ENCODE measurements around the gene CCDC70.

CCDC70 gene

GRCh38 chr13:51910508-51910907, 48.7 kb downstream of the CCDC70 start:
- no peak for DNase-seq (ENCODE audit: low read depth in 1 of 2, low spot score in 1 of 2)
- in situ Hi-C loops (cut with HindIII; ENCODE audit: low pct_unique_long_range_greater_than_20kb, low sequenced_read_pairs): no loop called here
- no peak for TF ChIP-seq JUND (IDR thresholded peaks at IDR 0.05; ENCODE audit: low read depth)

GRCh38 chr13:51912091-51912490, 50.3 kb downstream of the CCDC70 start:
- no peak for TF ChIP-seq JUND (IDR thresholded peaks at IDR 0.05; ENCODE audit: low read depth)
- in situ Hi-C loops (cut with HindIII; ENCODE audit: low pct_unique_long_range_greater_than_20kb, low sequenced_read_pairs): no loop called here
- peak; percentile 69 to 84 for DNase-seq (ENCODE audit: low read depth in 1 of 2, low spot score in 1 of 2)

GRCh38 chr13:51912511-51913225, 50.9 kb downstream of the CCDC70 start:
- DNase-seq (ENCODE audit: low read depth in 1 of 2, low spot score in 1 of 2): no peak
- TF ChIP-seq JUND (IDR thresholded peaks at IDR 0.05; ENCODE audit: low read depth): no peak
- in situ Hi-C loops (cut with HindIII; ENCODE audit: low pct_unique_long_range_greater_than_20kb, low sequenced_read_pairs): no loop called here

GRCh38 chr13:51913421-51914136, 51.8 kb downstream of the CCDC70 start:
- no peak for DNase-seq (ENCODE audit: low read depth in 1 of 2, low spot score in 1 of 2)
- in situ Hi-C loops (cut with HindIII; ENCODE audit: low pct_unique_long_range_greater_than_20kb, low sequenced_read_pairs): no loop called here
- TF ChIP-seq JUND (IDR thresholded peaks at IDR 0.05; ENCODE audit: low read depth): no peak

- DNase-seq (ENCODE audit: low read depth in 1 of 2, low spot score in 1 of 2): no peak
- in situ Hi-C loops (cut with HindIII; ENCODE audit: low pct_unique_long_range_greater_than_20kb, low sequenced_read_pairs): no loop called here
- no peak for TF ChIP-seq JUND (IDR thresholded peaks at IDR 0.05; ENCODE audit: low read depth)
Measured at GRCh38 chr13:51914137-51914493, 52.3 kb downstream of the CCDC70 start.
